ENCODE data around the gene SLC2A6.
"Not testable (repeated sequence)": the region's sequence is repeated elsewhere in the genome, so short reads cannot be mapped to it uniquely, and the experiment has no call there.

The SLC2A6 gene

GRCh38 chr9:133455936-133456335 lies 23.0 kb downstream of the SLC2A6 start:
- Histone ChIP-seq H3K27me3 (replicated peaks; ENCODE audit: control insufficient read depth, insufficient read depth, low read length) (no peaks in the 10 kb centered on the region; the same call in 1 of the 2 replicates), H3K36me3 (ENCODE audit: control insufficient read depth, insufficient read depth, low read length) (no peaks in the 10 kb centered on the region), H3K4me3 (replicated peaks; ENCODE audit: low read depth, low read length) (no peak overlapping the region)
- TF ChIP-seq CTCF (IDR thresholded peaks at IDR 0.05; ENCODE audit: insufficient read depth, low read length, poor library complexity, severe bottlenecking): no peak
- no peak for DNase-seq (ENCODE audit: extremely low read depth, insufficient read length)

- no peaks in the 10 kb centered on the region for H3K36me3 ChIP-seq (ENCODE audit: control insufficient read depth, insufficient read depth, low read length)
Observed at GRCh38 chr9:133454943-133455673, 23.8 kb downstream of the SLC2A6 start.

GRCh38 chr9:133454325-133454724 lies 24.6 kb downstream of the SLC2A6 start:
- no peak for DNase-seq (ENCODE audit: extremely low read depth, insufficient read length)
- H3K4me3 ChIP-seq (replicated peaks; ENCODE audit: low read depth, low read length): no peak overlapping the region
- no peaks in the 10 kb centered on the region for H3K36me3 ChIP-seq (ENCODE audit: control insufficient read depth, insufficient read depth, low read length)
- no peak for TF ChIP-seq CTCF (IDR thresholded peaks at IDR 0.05; ENCODE audit: insufficient read depth, low read length, poor library complexity, severe bottlenecking)
- no peaks in the 10 kb centered on the region; the same call in 1 of the 2 replicates for H3K27me3 ChIP-seq (replicated peaks; ENCODE audit: control insufficient read depth, insufficient read depth, low read length)

More at GRCh38 chr9:133454943-133455673, 23.8 kb downstream of the SLC2A6 start:
- H3K27me3 ChIP-seq (replicated peaks; ENCODE audit: control insufficient read depth, insufficient read depth, low read length): no peaks in the 10 kb centered on the region; the same call in 1 of the 2 replicates
- TF ChIP-seq CTCF (IDR thresholded peaks at IDR 0.05; ENCODE audit: insufficient read depth, low read length, poor library complexity, severe bottlenecking): no peak
- no peak overlapping the region for H3K4me3 ChIP-seq (replicated peaks; ENCODE audit: low read depth, low read length)
- DNase-seq (ENCODE audit: extremely low read depth, insufficient read length): no peak

GRCh38 chr9:133453651-133454050 lies 25.2 kb downstream of the SLC2A6 start:
- no peak for DNase-seq (ENCODE audit: extremely low read depth, insufficient read length)
- Histone ChIP-seq H3K36me3 (ENCODE audit: control insufficient read depth, insufficient read depth, low read length) (no peaks in the 10 kb centered on the region), H3K27me3 (replicated peaks; ENCODE audit: control insufficient read depth, insufficient read depth, low read length) (no peaks in the 10 kb centered on the region), H3K4me3 (replicated peaks; ENCODE audit: low read depth, low read length) (no peak overlapping the region)
- TF ChIP-seq CTCF (IDR thresholded peaks at IDR 0.05; ENCODE audit: insufficient read depth, low read length, poor library complexity, severe bottlenecking): no peak

- Histone ChIP-seq H3K4me3 (replicated peaks; ENCODE audit: low read depth, low read length) (no peak overlapping the region), H3K27me3 (replicated peaks; ENCODE audit: control insufficient read depth, insufficient read depth, low read length) (no peaks in the 10 kb centered on the region), H3K36me3 (ENCODE audit: control insufficient read depth, insufficient read depth, low read length) (no peaks in the 10 kb centered on the region)
- DNase-seq (ENCODE audit: extremely low read depth, insufficient read length): no peak
- no peak for TF ChIP-seq CTCF (IDR thresholded peaks at IDR 0.05; ENCODE audit: insufficient read depth, low read length, poor library complexity, severe bottlenecking)
Observed at GRCh38 chr9:133452562-133452961, 26.3 kb downstream of the SLC2A6 start.

GRCh38 chr9:133451865-133452264 lies 27.0 kb downstream of the SLC2A6 start:
- not testable (repeated sequence) for H3K4me3 ChIP-seq (replicated peaks; ENCODE audit: low read depth, low read length); DNase-seq (ENCODE audit: extremely low read depth, insufficient read length); H3K36me3 ChIP-seq (ENCODE audit: control insufficient read depth, insufficient read depth, low read length); H3K27me3 ChIP-seq (replicated peaks; ENCODE audit: control insufficient read depth, insufficient read depth, low read length)
